Panc1 (cell line): ENCODE data around the gene SLC38A4.

Experiments used
- CTCF ChIP-seq: fragments of 450-650 bp; IDR thresholded peaks from 2 replicates; pipeline ENCODE4 v1.5.1; 2017; ENCODE audit warnings: mild to moderate bottlenecking
- REST ChIP-seq, 2 experiments: IDR thresholded peaks; 2 replicates each; pipeline ENCODE4 v1.6.1; 2011 to 2012; ENCODE audit warnings: low read depth in 2 of 2, control low read depth in 1 of 2, low read length in 1 of 2, mild to moderate bottlenecking in 1 of 2, moderate library complexity in 1 of 2; ENCODE audit not compliant: insufficient read depth in 1 of 2
- SIN3A ChIP-seq: IDR thresholded peaks from 2 replicates; pipeline ENCODE4 v1.6.1; 2012; ENCODE audit warnings: low read depth, mild to moderate bottlenecking, low read length, moderate library complexity, borderline replicate concordance; ENCODE audit not compliant: insufficient read depth

GRCh38 chr12:46824709-46825108 is 1.1 kb downstream of the SLC38A4 start:
- TF ChIP-seq CTCF (no peak), SIN3A (no peak), REST (IDR thresholded peaks at IDR 0.05; ENCODE audit: insufficient read depth in 1 of 2, low read depth in 2 of 2, low read length in 1 of 2) (no peak)
